ENCODE results near the gene MACROD2. TPM values are rescaled to one million over a fixed set of nuclear protein-coding genes. Genes with fewer than 3 reads are reported as not detected.

Gene MACROD2
- total and polyA plus RNA-seq, 4 donors: 13.0 to 67.1 (median 20.7) TPM

- Histone ChIP-seq H3K36me3 (ENCODE audit: control insufficient read depth in 4 of 4, insufficient read depth in 4 of 4, low read length in 4 of 4) (no peaks in the 10 kb centered on the region), H3K9me3 (ENCODE audit: control insufficient read depth in 4 of 4, insufficient read depth in 3 of 4, low read length in 3 of 4) (peaks cover 0 to 2% (median 0%) of the 10 kb centered on the region in 4 donors), H3K27me3 (ENCODE audit: control insufficient read depth in 3 of 3, insufficient read depth in 3 of 3, low read length in 2 of 3) (no peaks in the 10 kb centered on the region), H3K9ac (ENCODE audit: insufficient read depth in 1 of 2, low read length in 2 of 2) (no peak overlapping the region), H3K27ac (ENCODE audit: low read depth in 1 of 2, low read length in 1 of 2) (no peak overlapping the region), H3K4me3 (no peak overlapping the region), H3K4me1 (ENCODE audit: control insufficient read depth in 5 of 5, insufficient read depth in 5 of 5, low read length in 5 of 5) (no peaks in the 10 kb centered on the region)
- ATAC-seq (ENCODE audit: insufficient read depth, low FRiP score) (no peak), DNase-seq (no peak)
- no peak for TF ChIP-seq CTCF (IDR thresholded peaks at IDR 0.05; ENCODE audit: control extremely low read depth, extremely low read depth)
- WGBS, 2 donors: 85 to 95% methylated on average over 4 of the region's 4 CpGs
These were observed 286.8 kb downstream of the MACROD2 start for GRCh38 chr20:14282140-14282539.

GRCh38 chr20:14284443-14284842, 289.1 kb downstream of the MACROD2 start:
- no peak for ATAC-seq (ENCODE audit: insufficient read depth, low FRiP score)
- TF ChIP-seq CTCF (IDR thresholded peaks at IDR 0.05; ENCODE audit: control extremely low read depth, extremely low read depth): no peak
- Histone ChIP-seq H3K9me3 (ENCODE audit: control insufficient read depth in 4 of 4, insufficient read depth in 3 of 4, low read length in 3 of 4) (peaks cover 0 to 2% (median 0%) of the 10 kb centered on the region in 4 donors), H3K27me3 (ENCODE audit: control insufficient read depth in 3 of 3, insufficient read depth in 3 of 3, low read length in 2 of 3) (no peaks in the 10 kb centered on the region), H3K4me3 (no peak overlapping the region), H3K36me3 (ENCODE audit: control insufficient read depth in 4 of 4, insufficient read depth in 4 of 4, low read length in 4 of 4) (no peaks in the 10 kb centered on the region), H3K4me1 (ENCODE audit: control insufficient read depth in 5 of 5, insufficient read depth in 5 of 5, low read length in 5 of 5) (no peaks in the 10 kb centered on the region), H3K27ac (ENCODE audit: low read depth in 1 of 2, low read length in 1 of 2) (no peak overlapping the region), H3K9ac (ENCODE audit: insufficient read depth in 1 of 2, low read length in 2 of 2) (no peak overlapping the region)
- no peak for DNase-seq
- 56 to 73% methylated on average over 1 of the region's 1 CpG for WGBS, 2 donors

- Histone ChIP-seq H3K36me3 (ENCODE audit: control insufficient read depth in 4 of 4, insufficient read depth in 4 of 4, low read length in 4 of 4) (no peaks in the 10 kb centered on the region), H3K9ac (ENCODE audit: insufficient read depth in 1 of 2, low read length in 2 of 2) (no peak overlapping the region), H3K4me3 (no peak overlapping the region), H3K4me1 (ENCODE audit: control insufficient read depth in 5 of 5, insufficient read depth in 5 of 5, low read length in 5 of 5) (no peaks in the 10 kb centered on the region), H3K9me3 (ENCODE audit: control insufficient read depth in 4 of 4, insufficient read depth in 3 of 4, low read length in 3 of 4) (no peaks in the 10 kb centered on the region), H3K27ac (ENCODE audit: low read depth in 1 of 2, low read length in 1 of 2) (no peak overlapping the region), H3K27me3 (ENCODE audit: control insufficient read depth in 3 of 3, insufficient read depth in 3 of 3, low read length in 2 of 3) (no peaks in the 10 kb centered on the region)
- TF ChIP-seq CTCF (IDR thresholded peaks at IDR 0.05; ENCODE audit: control extremely low read depth, extremely low read depth): no peak
- ATAC-seq (ENCODE audit: insufficient read depth, low FRiP score) (no peak), DNase-seq (no peak)
- 80 to 82% methylated on average over 3 of the region's 3 CpGs for WGBS, 2 donors
These were observed 293.3 kb downstream of the MACROD2 start for GRCh38 chr20:14288341-14289330.

Data from lung (tissue), 12 donors.